WTC11 (cell line): ENCODE results near the gene NDRG3.

Source experiments
- CTCF ChIP-seq: fragments of 200-600 bp; IDR thresholded peaks from 2 replicates; pipeline ENCODE4 v1.8.0; 2022; ENCODE audit warnings: antibody characterized with exemption
- ESRRA ChIP-seq: sonication (generic); formaldehyde crosslinking; IDR thresholded peaks from 2 replicates; pipeline ENCODE4 v1.8.1; 2022; ENCODE audit warnings: mild to moderate bottlenecking, missing genetic modification reagents, borderline replicate concordance
- HMGXB4 ChIP-seq: sonication (generic); formaldehyde crosslinking; IDR thresholded peaks from 2 replicates; pipeline ENCODE4 v1.8.1; 2023; ENCODE audit warnings: mild to moderate bottlenecking, moderate library complexity, missing genetic modification reagents
- SP1 ChIP-seq: sonication (generic); formaldehyde crosslinking; conservative IDR thresholded peaks from 2 replicates; pipeline ENCODE4 v1.8.1; 2022; ENCODE audit warnings: missing genetic modification reagents
- TCF7 ChIP-seq: sonication (generic); formaldehyde crosslinking; IDR thresholded peaks from 2 replicates; pipeline ENCODE4 v1.8.0; 2022; ENCODE audit warnings: mild to moderate bottlenecking, low read depth, missing genetic modification reagents, moderate library complexity

- no peak for TF ChIP-seq CTCF
- TF ChIP-seq SP1 (CRISPR knock-in tag): no peak
- TF ChIP-seq HMGXB4 (CRISPR knock-in tag): no peak
- no peak for TF ChIP-seq ESRRA
- no peak for TF ChIP-seq TCF7 (CRISPR knock-in tag)
These were observed 82.9 kb downstream of the NDRG3 start for GRCh38 chr20:36663031-36663430.
